ENCODE results near the gene CPNE8.

- TF ChIP-seq, protein P1, sequence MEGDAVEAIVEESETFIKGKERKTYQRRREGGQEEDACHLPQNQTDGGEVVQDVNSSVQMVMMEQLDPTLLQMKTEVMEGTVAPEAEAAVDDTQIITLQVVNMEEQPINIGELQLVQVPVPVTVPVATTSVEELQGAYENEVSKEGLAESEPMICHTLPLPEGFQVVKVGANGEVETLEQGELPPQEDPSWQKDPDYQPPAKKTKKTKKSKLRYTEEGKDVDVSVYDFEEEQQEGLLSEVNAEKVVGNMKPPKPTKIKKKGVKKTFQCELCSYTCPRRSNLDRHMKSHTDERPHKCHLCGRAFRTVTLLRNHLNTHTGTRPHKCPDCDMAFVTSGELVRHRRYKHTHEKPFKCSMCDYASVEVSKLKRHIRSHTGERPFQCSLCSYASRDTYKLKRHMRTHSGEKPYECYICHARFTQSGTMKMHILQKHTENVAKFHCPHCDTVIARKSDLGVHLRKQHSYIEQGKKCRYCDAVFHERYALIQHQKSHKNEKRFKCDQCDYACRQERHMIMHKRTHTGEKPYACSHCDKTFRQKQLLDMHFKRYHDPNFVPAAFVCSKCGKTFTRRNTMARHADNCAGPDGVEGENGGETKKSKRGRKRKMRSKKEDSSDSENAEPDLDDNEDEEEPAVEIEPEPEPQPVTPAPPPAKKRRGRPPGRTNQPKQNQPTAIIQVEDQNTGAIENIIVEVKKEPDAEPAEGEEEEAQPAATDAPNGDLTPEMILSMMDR (conservative IDR thresholded peaks at IDR 0.05; ENCODE audit: low read length) = no peak
- TF ChIP-seq EZH2phosphoT487 (IDR thresholded peaks at IDR 0.05; ENCODE audit: borderline replicate concordance, low read depth, low read length) = no peak
Observed at GRCh38 chr12:38907201-38907923, 2.0 kb upstream of the CPNE8 start.

All from OCI-LY7 (cell line).